ENCODE measurements around the gene STIM1.

The STIM1 gene

GRCh38 chr11:4026389-4026788 lies 170.9 kb downstream of the STIM1 start:
- peak; percentile 4; the same call in 2 of the 3 replicates for ATAC-seq

DNA sequence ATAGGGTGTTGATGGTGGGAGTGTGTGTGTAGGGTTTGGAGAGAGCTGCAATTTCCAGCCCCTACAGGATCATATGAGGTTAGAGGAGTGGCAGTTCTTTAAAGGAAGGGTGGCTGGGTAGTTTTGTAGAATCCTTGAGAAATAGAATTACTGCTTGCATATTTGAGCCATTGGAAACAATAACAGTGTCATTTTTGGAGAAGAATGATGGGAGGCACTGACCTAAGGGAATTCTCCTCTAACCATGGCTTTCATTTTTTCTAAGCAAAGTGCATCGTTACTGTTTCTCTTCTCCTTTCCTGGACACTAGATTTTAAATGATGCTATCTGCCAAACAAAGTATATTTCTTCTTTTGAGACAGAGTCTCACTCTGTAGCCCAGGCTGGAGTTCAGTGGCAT lies 172.3 kb downstream of the STIM1 start:
- TF ChIP-seq ZNF70 (CRISPR knock-in tag; IDR thresholded peaks at IDR 0.05) (no peak), CREB5 (CRISPR knock-in tag; IDR thresholded peaks at IDR 0.05; ENCODE audit: low read depth) (no peak), ESRRG (CRISPR knock-in tag; IDR thresholded peaks at IDR 0.05) (no peak), OSR1 (CRISPR knock-in tag; IDR thresholded peaks at IDR 0.05) (no peak), CSDC2 (CRISPR knock-in tag; IDR thresholded peaks at IDR 0.05) (no peak), TSHZ2 (CRISPR knock-in tag; IDR thresholded peaks at IDR 0.05) (no peak), PPARA (CRISPR knock-in tag; IDR thresholded peaks at IDR 0.05; ENCODE audit: borderline replicate concordance) (no peak)
- ATAC-seq = no peak

More at GRCh38 chr11:4026389-4026788, 170.9 kb downstream of the STIM1 start:
- TF ChIP-seq CSRNP3 (CRISPR knock-in tag; IDR thresholded peaks at IDR 0.05) (no peak), CSDC2 (CRISPR knock-in tag; IDR thresholded peaks at IDR 0.05) (no peak), BACH2 (CRISPR knock-in tag; IDR thresholded peaks at IDR 0.05; ENCODE audit: borderline replicate concordance) (no peak), PPARA (CRISPR knock-in tag; IDR thresholded peaks at IDR 0.05; ENCODE audit: borderline replicate concordance) (no peak), ZC3H10 (CRISPR knock-in tag; IDR thresholded peaks at IDR 0.05) (no peak), ZFP30 (CRISPR knock-in tag; IDR thresholded peaks at IDR 0.05) (no peak), TOX (CRISPR knock-in tag; IDR thresholded peaks at IDR 0.05; ENCODE audit: borderline replicate concordance) (no peak), ESRRG (CRISPR knock-in tag; IDR thresholded peaks at IDR 0.05) (no peak), ZNF565 (CRISPR knock-in tag; conservative IDR thresholded peaks at IDR 0.05; ENCODE audit: low read depth) (no peak), TSHZ2 (CRISPR knock-in tag; IDR thresholded peaks at IDR 0.05) (no peak), OSR1 (CRISPR knock-in tag; IDR thresholded peaks at IDR 0.05) (no peak), SNAI2 (CRISPR knock-in tag; IDR thresholded peaks at IDR 0.05) (no peak), ISL1 (CRISPR knock-in tag; IDR thresholded peaks at IDR 0.05) (no peak)

- ATAC-seq = no peak
- TF ChIP-seq ISL1 (CRISPR knock-in tag; IDR thresholded peaks at IDR 0.05) = no peak
- TF ChIP-seq ARNTL (CRISPR knock-in tag; IDR thresholded peaks at IDR 0.05; ENCODE audit: borderline replicate concordance, low read depth) = no peak
- no peak for TF ChIP-seq CSDC2 (CRISPR knock-in tag; IDR thresholded peaks at IDR 0.05)
- TF ChIP-seq ZC3H10 (CRISPR knock-in tag; IDR thresholded peaks at IDR 0.05) = no peak
- no peak for TF ChIP-seq TCF4 (CRISPR knock-in tag; IDR thresholded peaks at IDR 0.05; ENCODE audit: borderline replicate concordance)
- TF ChIP-seq RARB (CRISPR knock-in tag; IDR thresholded peaks at IDR 0.05) = no peak
- TF ChIP-seq, protein P1, sequence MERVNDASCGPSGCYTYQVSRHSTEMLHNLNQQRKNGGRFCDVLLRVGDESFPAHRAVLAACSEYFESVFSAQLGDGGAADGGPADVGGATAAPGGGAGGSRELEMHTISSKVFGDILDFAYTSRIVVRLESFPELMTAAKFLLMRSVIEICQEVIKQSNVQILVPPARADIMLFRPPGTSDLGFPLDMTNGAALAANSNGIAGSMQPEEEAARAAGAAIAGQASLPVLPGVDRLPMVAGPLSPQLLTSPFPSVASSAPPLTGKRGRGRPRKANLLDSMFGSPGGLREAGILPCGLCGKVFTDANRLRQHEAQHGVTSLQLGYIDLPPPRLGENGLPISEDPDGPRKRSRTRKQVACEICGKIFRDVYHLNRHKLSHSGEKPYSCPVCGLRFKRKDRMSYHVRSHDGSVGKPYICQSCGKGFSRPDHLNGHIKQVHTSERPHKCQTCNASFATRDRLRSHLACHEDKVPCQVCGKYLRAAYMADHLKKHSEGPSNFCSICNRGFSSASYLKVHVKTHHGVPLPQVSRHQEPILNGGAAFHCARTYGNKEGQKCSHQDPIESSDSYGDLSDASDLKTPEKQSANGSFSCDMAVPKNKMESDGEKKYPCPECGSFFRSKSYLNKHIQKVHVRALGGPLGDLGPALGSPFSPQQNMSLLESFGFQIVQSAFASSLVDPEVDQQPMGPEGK (CRISPR knock-in tag; IDR thresholded peaks at IDR 0.05; ENCODE audit: borderline replicate concordance) = no peak
- TF ChIP-seq, protein P2, sequence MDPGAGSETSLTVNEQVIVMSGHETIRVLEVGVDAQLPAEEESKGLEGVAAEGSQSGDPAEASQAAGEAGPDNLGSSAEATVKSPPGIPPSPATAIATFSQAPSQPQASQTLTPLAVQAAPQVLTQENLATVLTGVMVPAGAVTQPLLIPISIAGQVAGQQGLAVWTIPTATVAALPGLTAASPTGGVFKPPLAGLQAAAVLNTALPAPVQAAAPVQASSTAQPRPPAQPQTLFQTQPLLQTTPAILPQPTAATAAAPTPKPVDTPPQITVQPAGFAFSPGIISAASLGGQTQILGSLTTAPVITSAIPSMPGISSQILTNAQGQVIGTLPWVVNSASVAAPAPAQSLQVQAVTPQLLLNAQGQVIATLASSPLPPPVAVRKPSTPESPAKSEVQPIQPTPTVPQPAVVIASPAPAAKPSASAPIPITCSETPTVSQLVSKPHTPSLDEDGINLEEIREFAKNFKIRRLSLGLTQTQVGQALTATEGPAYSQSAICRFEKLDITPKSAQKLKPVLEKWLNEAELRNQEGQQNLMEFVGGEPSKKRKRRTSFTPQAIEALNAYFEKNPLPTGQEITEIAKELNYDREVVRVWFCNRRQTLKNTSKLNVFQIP (CRISPR knock-in tag; IDR thresholded peaks at IDR 0.05; ENCODE audit: borderline replicate concordance, low read depth) = no peak
- no peak for TF ChIP-seq ESRRG (CRISPR knock-in tag; IDR thresholded peaks at IDR 0.05)
- TF ChIP-seq BACH2 (CRISPR knock-in tag; IDR thresholded peaks at IDR 0.05; ENCODE audit: borderline replicate concordance) = no peak
- no peak for TF ChIP-seq CSRNP3 (CRISPR knock-in tag; IDR thresholded peaks at IDR 0.05)
- TF ChIP-seq TSHZ2 (CRISPR knock-in tag; IDR thresholded peaks at IDR 0.05) = no peak
Observed at GRCh38 chr11:4030197-4030596, 174.7 kb downstream of the STIM1 start.

Data from SK-N-SH treated with all-trans-retinoic acid at 6 μM for 48 hours (cell line).